ACC112 (cell line): ENCODE results near the gene CAMTA1.
"Not testable (repeated sequence)": the region's sequence is repeated elsewhere in the genome, so short reads cannot be mapped to it uniquely, and the experiment has no call there.

Experiments used
- H2AFZ ChIP-seq: fragments of 200-600 bp; sonication (generic); one replicate; pipeline ENCODE4 v1.6.0; 2017; ENCODE audit warnings: antibody characterized with exemption, low read length; ENCODE audit not compliant: unreplicated experiment
- H3K27ac ChIP-seq: fragments of 200-600 bp; sonication (generic); 2 replicates; pipeline ENCODE4 v1.5.1; 2014; ENCODE audit warnings: low read depth, mild to moderate bottlenecking, antibody characterized with exemption, low read length, moderate library complexity
- H3K27me3 ChIP-seq: fragments of 200-600 bp; sonication (generic); 2 replicates; pipeline ENCODE4 v1.6.1; 2014; ENCODE audit warnings: mild to moderate bottlenecking, antibody characterized with exemption, low read length, moderate library complexity, mixed read lengths; ENCODE audit not compliant: insufficient read depth
- H3K36me3 ChIP-seq: fragments of 200-600 bp; sonication (generic); 2 replicates; pipeline ENCODE4 v1.6.1; 2016; ENCODE audit warnings: mild to moderate bottlenecking, antibody characterized with exemption, low read length, moderate library complexity, mixed read lengths; ENCODE audit not compliant: insufficient read depth
- H3K4me1 ChIP-seq: fragments of 200-600 bp; sonication (generic); one replicate; pipeline ENCODE4 v1.6.1; 2016; ENCODE audit warnings: low read length, mixed read lengths; ENCODE audit not compliant: insufficient read depth, unreplicated experiment, control insufficient read depth
- H3K4me3 ChIP-seq: fragments of 200-600 bp; sonication (generic); 2 replicates; pipeline ENCODE4 v1.5.1; 2014; ENCODE audit warnings: mild to moderate bottlenecking, low read depth, low read length
- H3K79me2 ChIP-seq: fragments of 200-600 bp; sonication (generic); one replicate; pipeline ENCODE4 v1.6.0; 2016; ENCODE audit warnings: low read length; ENCODE audit not compliant: control insufficient read depth, unreplicated experiment, insufficient read depth

Gene CAMTA1

DNA sequence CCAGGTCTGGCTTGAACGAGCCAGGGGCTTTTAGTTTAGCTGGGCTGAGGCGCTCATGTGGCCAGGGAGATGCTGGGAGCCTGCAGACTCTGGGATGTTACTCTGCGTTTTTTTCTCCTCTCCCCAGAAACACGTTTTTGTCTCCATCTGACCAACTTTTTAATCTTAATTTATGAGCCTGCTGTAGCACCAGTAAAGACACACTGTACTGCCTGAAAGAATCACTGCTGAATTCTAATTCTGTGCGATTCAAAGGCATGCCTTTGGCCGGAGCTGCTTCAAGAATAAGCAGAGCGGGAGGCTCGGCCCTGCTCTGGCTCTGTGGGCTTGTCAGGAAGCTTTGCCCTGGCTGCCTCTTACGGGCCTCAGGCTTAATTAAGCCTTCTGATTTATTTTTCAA is 129.5 kb downstream of the CAMTA1 start:
- H3K27me3 ChIP-seq = peaks cover 3% of the 10 kb centered on the region; the same call in 1 of the 2 replicates
- no peak overlapping the region for H2AFZ ChIP-seq
- H3K4me3 ChIP-seq = no peak overlapping the region
- no peaks in the 10 kb centered on the region for H3K4me1 ChIP-seq
- no peaks in the 10 kb centered on the region for H3K36me3 ChIP-seq
- H3K79me2 ChIP-seq = no peaks in the 10 kb centered on the region
- no peak overlapping the region for H3K27ac ChIP-seq

DNA sequence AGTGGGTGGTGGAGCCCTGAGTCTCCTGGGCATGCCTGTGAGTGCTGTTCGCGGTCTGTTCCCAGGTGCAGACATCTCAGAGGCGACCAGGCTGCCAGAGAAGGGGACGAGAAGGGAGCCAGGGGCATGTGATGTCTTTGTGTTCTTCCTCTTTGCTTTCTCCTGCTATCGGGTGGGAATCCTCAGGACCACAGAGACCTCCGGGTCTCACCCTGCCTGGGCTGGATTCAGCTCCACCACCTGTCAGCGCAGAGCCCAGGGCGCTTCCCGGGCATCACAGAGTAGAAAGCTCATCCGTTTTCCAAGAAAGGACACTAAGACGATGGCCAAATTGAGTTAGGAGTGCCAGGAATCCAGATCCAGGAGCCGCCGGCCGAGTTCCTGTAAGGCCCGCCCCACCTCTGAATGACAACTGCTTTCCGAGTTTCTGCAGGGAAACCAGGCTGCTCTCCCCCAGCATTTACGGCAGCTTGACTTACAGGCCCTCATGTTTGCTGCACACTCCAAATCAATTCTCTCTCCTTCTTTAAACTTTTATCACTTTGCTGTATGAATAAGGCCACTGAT is 130.8 kb downstream of the CAMTA1 start:
- Histone ChIP-seq H3K4me1 (no peaks in the 10 kb centered on the region), H2AFZ (no peak overlapping the region), H3K36me3 (no peaks in the 10 kb centered on the region), H3K27me3 (peaks cover 3% of the 10 kb centered on the region; the same call in 1 of the 2 replicates), H3K4me3 (no peak overlapping the region), H3K27ac (no peak overlapping the region), H3K79me2 (no peaks in the 10 kb centered on the region)

DNA sequence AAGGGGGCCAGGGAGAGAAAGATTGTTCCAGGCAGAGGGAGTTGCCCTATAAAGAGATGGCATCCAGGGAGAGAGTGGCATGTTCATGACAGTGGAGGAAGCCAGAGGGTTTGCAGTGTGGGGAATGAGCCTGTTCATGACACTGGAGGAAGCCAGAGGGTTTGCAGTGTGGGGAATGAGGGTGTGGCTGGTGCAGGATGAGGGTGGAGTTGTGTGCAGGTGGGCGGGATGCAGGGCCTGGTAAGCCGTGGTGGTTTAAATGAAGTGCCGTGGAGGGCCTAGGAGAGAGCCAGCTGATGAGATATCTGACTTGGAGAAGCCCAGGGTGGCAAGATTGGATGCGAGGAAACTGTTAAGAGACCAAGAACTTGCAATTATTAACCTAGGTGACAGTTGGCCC is 131.8 kb downstream of the CAMTA1 start:
- Histone ChIP-seq H3K4me3 (no peak overlapping the region), H3K4me1 (no peaks in the 10 kb centered on the region), H3K27ac (no peak overlapping the region), H2AFZ (no peak overlapping the region), H3K27me3 (peaks cover 5% of the 10 kb centered on the region; the same call in 1 of the 2 replicates), H3K36me3 (no peaks in the 10 kb centered on the region), H3K79me2 (no peaks in the 10 kb centered on the region)

DNA sequence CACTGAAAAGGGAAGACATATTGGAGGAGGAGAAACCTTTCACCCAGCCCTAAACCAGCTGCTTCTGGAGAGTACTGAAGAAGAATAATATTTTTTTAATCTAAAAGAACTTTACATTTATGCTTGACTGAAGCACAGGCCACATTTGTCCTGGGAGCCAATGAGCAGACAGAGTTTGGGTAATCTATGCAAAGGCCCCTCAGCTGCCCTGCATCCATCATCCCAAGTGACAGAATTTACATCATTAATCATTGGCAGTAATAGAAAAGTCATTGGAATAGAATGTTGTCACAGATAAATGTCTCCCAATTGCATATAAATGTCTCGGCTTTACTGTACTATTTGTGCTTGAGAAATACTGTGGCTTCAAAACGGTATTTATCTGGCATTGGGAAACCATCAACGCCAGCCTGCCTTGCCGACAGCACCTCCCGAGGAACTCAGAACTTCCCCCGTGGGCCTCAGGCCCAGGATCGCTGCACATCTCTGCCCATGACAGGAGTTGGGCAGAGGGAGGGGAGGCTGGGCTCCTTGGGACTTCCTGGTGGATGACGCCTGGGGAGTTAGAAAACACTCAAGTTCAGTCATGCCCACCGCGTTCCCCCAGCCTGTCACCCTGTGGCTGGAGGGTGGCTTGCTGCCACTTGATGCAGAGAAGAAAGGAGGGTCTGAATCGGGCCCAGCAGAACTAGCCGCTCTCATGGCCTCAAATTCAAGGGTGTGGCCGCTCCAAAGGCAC is 133.1 kb downstream of the CAMTA1 start:
- Histone ChIP-seq H3K27me3 (peaks cover 18% of the 10 kb centered on the region), H3K79me2 (no peaks in the 10 kb centered on the region), H3K4me3 (no peak overlapping the region), H3K4me1 (no peaks in the 10 kb centered on the region), H3K36me3 (no peaks in the 10 kb centered on the region), H3K27ac (no peak overlapping the region), H2AFZ (no peak overlapping the region)

DNA sequence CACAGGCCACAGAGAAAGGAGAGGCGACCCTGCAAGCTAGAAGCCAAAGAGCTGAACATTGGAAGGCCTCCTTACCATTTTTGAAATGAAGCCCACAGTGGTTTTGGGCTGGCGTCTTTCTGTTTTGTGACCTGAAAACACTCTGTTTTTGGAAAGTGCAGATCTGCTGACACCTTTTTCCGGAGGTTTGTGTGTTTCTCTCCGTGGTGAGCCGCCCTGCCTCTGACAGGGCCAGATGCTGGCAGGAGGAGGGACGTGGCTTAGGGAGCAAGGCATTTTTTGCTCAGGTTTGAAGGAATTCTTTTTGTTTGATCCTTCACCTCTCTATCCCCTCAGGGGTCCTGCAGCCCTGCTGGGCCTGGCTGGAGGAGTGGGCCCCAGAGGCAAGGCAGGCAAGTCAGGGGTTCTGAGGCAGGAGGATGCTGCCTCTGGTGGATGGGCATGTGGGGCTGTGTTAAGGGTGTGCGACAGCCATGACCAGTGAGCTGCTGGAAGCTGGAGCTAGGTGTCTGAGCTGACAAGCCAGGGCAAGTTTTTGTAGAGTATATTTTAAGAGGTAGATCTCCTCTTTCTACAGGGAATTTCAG is 133.8 kb downstream of the CAMTA1 start:
- no peak overlapping the region for H3K4me3 ChIP-seq
- no peak overlapping the region for H2AFZ ChIP-seq
- no peaks in the 10 kb centered on the region for H3K79me2 ChIP-seq
- peaks cover 23% of the 10 kb centered on the region for H3K27me3 ChIP-seq
- H3K36me3 ChIP-seq = no peaks in the 10 kb centered on the region
- no peak overlapping the region for H3K27ac ChIP-seq
- no peaks in the 10 kb centered on the region for H3K4me1 ChIP-seq

DNA sequence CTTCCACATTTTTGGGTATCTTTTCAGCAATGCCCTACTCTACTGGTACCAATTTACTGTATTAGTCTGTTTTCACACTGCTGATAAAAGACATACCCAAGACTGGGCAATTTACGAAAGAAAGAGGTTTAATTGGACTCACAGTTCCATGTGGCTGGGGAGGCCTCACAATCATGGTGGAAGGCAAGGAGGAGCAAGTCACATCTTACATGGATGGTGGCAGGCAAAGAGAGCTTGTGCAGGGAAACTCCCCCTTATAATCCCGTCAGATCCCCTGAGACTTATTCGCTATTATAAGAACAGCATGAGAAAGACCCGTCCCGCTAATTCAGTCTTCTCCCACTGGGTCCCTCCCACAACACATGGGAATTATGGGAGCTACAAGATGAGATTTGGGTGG is 136.3 kb downstream of the CAMTA1 start:
- peaks cover 34% of the 10 kb centered on the region for H3K27me3 ChIP-seq
- not testable (repeated sequence) for H3K4me1 ChIP-seq, H3K36me3 ChIP-seq, H2AFZ ChIP-seq, H3K4me3 ChIP-seq, H3K27ac ChIP-seq, H3K79me2 ChIP-seq

DNA sequence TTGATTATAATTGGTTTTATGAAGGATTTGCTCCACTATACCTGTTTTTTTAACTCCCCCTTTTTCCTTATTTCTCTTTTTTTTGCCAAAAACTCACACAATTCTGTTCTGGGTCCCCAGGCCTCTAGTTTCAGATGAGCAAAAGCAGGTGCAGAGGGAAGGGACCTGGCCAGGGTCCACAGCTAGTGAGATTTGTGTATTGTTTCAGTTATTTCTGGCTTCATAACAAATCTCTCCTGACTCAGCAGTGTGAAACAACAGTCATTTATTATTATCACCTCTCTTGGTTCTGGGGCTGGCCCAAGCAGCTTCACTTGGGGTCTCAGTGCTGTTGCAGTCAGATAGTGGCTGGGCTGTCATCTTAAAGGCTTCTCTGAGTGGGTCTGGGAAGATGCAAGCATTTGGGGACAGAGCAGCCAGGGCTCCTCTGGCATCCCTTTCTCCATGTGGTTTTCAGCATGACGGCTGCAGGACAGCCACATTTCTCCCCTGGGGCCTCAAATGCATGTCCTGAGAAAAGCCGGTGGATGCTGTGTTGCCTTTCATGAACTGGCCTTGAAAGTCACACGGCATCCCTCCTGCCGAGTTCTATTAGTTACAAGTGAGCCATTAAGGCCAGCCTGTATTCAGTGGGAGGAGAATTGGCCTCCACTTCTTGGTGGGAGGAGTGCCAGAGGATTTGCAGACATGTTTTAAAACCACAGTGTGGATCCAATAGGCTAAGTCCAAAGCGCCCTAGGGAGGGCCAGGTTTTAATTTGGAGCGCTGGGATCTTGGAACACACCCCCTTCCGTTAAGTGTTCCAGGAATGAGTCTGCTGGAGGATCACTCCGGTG is 137.1 kb downstream of the CAMTA1 start:
- Histone ChIP-seq H3K27ac (no peak overlapping the region), H2AFZ (no peak overlapping the region)

DNA sequence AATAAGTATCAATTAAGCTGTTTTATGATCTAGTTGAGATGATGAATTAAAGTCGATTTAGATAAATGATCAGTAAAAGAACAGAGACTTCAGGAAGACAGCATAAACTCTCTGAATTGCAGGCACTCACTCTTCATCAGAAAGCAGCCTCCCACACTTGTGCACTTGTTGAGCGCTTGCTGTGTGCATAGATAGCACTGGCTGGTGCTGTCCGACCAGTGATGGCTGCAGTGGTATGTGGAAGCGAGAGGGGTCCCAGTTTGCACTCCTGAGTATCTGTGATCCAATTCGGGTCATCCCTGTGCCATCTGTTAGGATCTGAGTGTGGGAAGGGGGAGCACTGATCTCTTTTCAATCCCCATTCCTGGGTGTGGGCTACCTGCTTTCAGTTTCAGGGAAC is 137.8 kb downstream of the CAMTA1 start:
- Histone ChIP-seq H3K36me3 (no peaks in the 10 kb centered on the region), H3K4me3 (no peak overlapping the region), H3K4me1 (no peaks in the 10 kb centered on the region), H3K27ac (no peak overlapping the region), H2AFZ (no peak overlapping the region), H3K27me3 (peaks cover 42% of the 10 kb centered on the region), H3K79me2 (no peaks in the 10 kb centered on the region)

More for the DNA sequence above, 137.1 kb downstream of the CAMTA1 start:
- H3K79me2 ChIP-seq = no peaks in the 10 kb centered on the region
- no peaks in the 10 kb centered on the region for H3K4me1 ChIP-seq
- peaks cover 35% of the 10 kb centered on the region for H3K27me3 ChIP-seq
- no peak overlapping the region for H3K4me3 ChIP-seq
- H3K36me3 ChIP-seq = no peaks in the 10 kb centered on the region

DNA sequence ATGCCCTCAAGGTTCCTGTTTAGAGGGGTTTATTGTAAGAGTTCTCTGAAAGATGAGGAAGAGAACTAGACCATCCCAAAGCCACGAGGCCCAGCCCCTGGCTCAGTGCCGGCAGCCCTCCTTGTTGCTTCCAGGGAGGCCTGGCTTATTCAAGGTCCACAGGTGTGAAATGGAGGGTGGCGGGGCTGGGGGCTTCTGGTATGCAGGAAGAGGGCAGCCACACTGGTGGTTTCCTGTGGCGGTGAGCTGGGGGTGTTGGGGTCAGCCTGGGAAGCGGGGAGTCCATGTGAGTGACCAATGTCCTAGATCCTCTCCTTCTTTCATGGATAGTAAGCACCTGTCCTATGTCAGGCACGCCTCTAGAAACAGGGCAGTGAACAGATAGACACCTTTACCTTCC is 138.2 kb downstream of the CAMTA1 start:
- Histone ChIP-seq H3K4me1 (no peaks in the 10 kb centered on the region), H2AFZ (no peak overlapping the region), H3K79me2 (no peaks in the 10 kb centered on the region), H3K27me3 (peaks cover 45% of the 10 kb centered on the region), H3K36me3 (no peaks in the 10 kb centered on the region), H3K4me3 (no peak overlapping the region), H3K27ac (no peak overlapping the region)

DNA sequence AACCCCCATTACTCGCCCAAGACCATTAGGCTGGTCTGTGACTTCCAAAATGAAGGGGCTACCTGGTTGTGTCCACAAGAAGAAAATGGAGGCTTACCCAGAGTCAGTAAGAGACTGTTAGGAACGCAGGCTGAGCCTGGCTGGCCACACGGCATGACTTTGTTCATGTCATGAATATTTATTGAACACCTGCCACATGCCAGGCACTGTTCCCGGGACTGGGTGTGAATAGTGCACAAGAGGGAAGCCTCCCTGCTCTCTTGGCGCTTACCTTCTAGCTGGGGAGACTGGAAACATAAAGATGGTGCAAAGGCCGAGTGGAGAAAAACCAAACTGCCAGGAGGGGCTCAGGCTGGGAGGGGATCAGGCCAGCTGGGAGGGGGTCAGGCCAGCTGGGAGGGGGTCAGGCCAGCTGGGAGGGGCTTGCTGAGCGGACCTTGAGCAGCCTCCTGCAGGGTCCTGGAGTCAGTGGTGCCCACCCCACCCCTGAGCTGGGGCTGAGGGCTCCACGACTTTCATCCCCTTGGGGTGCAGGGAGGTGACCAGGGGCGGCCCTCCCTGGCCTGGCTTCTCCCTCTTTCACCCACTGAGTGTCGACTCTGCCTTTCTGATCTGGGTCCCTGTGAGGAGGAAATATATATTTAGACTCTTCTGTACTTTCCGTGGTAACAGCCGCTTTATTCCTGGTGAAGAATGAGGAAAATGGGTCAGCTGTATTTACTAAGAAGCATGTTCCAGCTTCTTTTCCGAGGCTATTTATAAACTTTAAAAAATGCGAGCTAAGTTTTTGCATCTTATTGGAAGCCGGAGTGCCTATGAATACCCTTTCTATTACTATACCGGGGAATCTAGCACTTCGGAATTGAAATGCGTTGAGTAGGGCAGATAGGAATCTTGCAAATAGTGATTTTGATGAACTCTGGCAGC is 139.0 kb downstream of the CAMTA1 start:
- Histone ChIP-seq H3K36me3 (no peaks in the 10 kb centered on the region), H3K27me3 (peaks cover 45% of the 10 kb centered on the region), H3K27ac (no peak overlapping the region), H3K79me2 (no peaks in the 10 kb centered on the region), H3K4me1 (no peaks in the 10 kb centered on the region), H3K4me3 (no peak overlapping the region), H2AFZ (no peak overlapping the region)
